Pancreas (tissue), 10 donors: ENCODE data around the gene RACGAP1. TPM values are rescaled to one million over a fixed set of nuclear protein-coding genes. Genes with fewer than 3 reads are reported as not detected.

ENCODE experiments used
- ATAC-seq, 4 donors: fragments of 200-7000 bp; cut with Tn5 transposase; one replicate each; pipeline versions ENCODE4 v1.8.0 to v1.9.1; 2020; ENCODE audit warnings: mild to moderate bottlenecking in 4 of 4, moderate library complexity in 4 of 4
- DNase-seq, 6 donors: peaks; one replicate each; pipeline ENCODE4 v3.0.0-alpha.2; 2020
- FAIRE-seq: peaks from 2 replicates; lab custom pipeline; 2012; peaks lifted over from hg19 to GRCh38; lab: Jason Lieb, UNC
- H3K27ac ChIP-seq, 4 donors: fragments of 200-600 bp; sonication (generic); 1 replicate in 3 of 4; 2 replicates in 1 of 4; pipeline versions ENCODE4 v1.5.0 to v1.8.0; 2020
- H3K27me3 ChIP-seq, 4 donors: fragments of 200-600 bp; one replicate each; pipeline ENCODE4 v1.8.0; 2021
- H3K36me3 ChIP-seq, 3 donors: fragments of 200-600 bp; sonication (generic) in 1 of 3; one replicate each; pipeline versions ENCODE4 v1.5.0 to v1.8.0; 2020 to 2021
- H3K4me1 ChIP-seq, 3 donors: fragments of 200-600 bp; one replicate each; pipeline ENCODE4 v1.8.0; 2021
- H3K4me3 ChIP-seq, 4 donors: fragments of 200-600 bp; sonication (generic) in 2 of 4; one replicate each; pipeline versions ENCODE4 v1.5.0 to v1.8.0; 2020 to 2021
- H3K9me3 ChIP-seq, 4 donors: fragments of 200-600 bp; one replicate each; pipeline ENCODE4 v1.8.0; 2021
- WGBS, 2 donors: extraction: QIAGEN DNeasy Blood & Tissue Kit; methylation state at CpG; one replicate each; pipeline ENCODE4 v1.1.7; 2013; 5-methylcytosine and 5-hydroxymethylcytosine counted together
- intact Hi-C, 3 donors: fragments of 100-400 bp; cut with DNase I; formaldehyde crosslinking; loops; one replicate each; pipeline versions ENCODE4 v1.11.1 to v1.14.2; 2022
- polyA plus RNA-seq, 2 donors: library from polyadenylated mRNA; stranded (reverse); fragments of 200-250 nt; gene quantifications; one replicate each; pipeline ENCODE4 v1.2.3, GENCODE V29; 2013
- total RNA-seq, 6 donors: library from RNA; stranded (reverse); fragmentation: NEBNext Ultra II Directional in 4 of 6; extraction: Animal tissue kit (Norgen Biotek cat#: 25700) in 4 of 6; gene quantifications; one replicate each; pipeline versions ENCODE4 v1.2.1 to v1.2.4, GENCODE V29; 2021 to 2023
- TF ChIP-seq, protein P1 (sequence below), 4 donors: fragments of 200-600 bp; sonication (generic) in 3 of 4; IDR thresholded peaks; one replicate each; pipeline versions ENCODE4 v1.5.0 to v1.8.0; 2021; ENCODE audit warnings: antibody characterized with exemption in 4 of 4
- donor health status: healthy with polysubstance abuse.
- donor health status: DM: no; HTN: no; CAD: no; lungs with moderate emphysema.
- donor health status: DM: no; HTN: no; CAD: no.
- donor health status: control.
- donor health status: control.
- donor health status: Bipolar disorder and iron deficiency.
- donor health status: DM: yes; HTN: yes; CAD: no.
- donor health status: DM: no; HTN: no; CAD: no.
- donor health status: DM: no; HTN: no; CAD: no.
- donor health status: DM: yes; HTN: yes; CAD: no.

RACGAP1 gene
- total and polyA plus RNA-seq, 8 donors, result 0.72 to 6.3 (median 2.4) TPM

DNA sequence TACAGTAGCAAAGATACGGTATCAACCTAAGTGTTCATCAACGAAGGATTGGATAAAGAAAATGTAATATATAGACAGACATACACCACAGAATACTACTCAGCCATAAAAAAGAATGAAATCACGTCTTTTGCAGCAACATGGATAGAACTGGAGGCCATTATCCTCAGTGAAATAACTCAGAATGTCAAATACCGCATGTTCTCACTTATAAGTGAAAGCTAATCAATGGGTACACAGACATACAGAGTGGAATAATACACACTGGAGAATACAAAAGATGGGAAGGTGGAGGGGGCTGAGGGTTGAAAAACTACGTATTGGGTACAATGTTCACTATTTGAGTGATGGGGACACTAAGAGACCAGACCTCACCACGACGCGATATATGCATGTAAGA is 1.1 kb downstream of the RACGAP1 start:
- no peak for FAIRE-seq
- intact Hi-C loops, result no loop called here
- Histone ChIP-seq H3K4me3 (no peak overlapping the region), H3K9me3 (no peaks in the 10 kb centered on the region), H3K27me3 (no peaks in the 10 kb centered on the region), H3K27ac (no peak overlapping the region), H3K36me3 (no peaks in the 10 kb centered on the region), H3K4me1 (no peaks in the 10 kb centered on the region)
- 58 to 66% methylated on average over 8 of the region's 8 CpGs for WGBS, 2 donors
- TF ChIP-seq, protein P1, sequence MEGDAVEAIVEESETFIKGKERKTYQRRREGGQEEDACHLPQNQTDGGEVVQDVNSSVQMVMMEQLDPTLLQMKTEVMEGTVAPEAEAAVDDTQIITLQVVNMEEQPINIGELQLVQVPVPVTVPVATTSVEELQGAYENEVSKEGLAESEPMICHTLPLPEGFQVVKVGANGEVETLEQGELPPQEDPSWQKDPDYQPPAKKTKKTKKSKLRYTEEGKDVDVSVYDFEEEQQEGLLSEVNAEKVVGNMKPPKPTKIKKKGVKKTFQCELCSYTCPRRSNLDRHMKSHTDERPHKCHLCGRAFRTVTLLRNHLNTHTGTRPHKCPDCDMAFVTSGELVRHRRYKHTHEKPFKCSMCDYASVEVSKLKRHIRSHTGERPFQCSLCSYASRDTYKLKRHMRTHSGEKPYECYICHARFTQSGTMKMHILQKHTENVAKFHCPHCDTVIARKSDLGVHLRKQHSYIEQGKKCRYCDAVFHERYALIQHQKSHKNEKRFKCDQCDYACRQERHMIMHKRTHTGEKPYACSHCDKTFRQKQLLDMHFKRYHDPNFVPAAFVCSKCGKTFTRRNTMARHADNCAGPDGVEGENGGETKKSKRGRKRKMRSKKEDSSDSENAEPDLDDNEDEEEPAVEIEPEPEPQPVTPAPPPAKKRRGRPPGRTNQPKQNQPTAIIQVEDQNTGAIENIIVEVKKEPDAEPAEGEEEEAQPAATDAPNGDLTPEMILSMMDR (IDR thresholded peaks at IDR 0.05), result no peak
- no peak for DNase-seq
- ATAC-seq, result no peak

DNA sequence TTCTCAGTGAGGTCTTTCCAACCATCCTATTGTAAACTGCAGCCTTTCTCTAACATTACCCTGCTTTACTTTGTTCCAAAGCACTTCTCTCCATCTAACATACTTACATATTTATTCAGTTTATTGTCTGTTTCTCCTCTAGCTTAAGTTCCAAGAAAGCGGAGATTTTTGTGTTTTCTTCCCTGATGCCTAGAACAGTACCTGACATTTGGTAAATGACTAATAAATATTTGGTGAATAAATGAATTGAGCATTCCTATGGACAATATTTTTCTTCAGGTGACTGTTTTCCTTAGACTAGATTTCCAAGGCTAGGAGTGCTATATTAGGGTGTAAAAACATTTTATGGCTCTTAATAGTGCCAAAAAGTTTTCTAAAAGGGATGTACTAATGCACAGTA is 2.4 kb downstream of the RACGAP1 start:
- Histone ChIP-seq H3K27me3 (no peaks in the 10 kb centered on the region), H3K9me3 (no peaks in the 10 kb centered on the region), H3K4me1 (no peaks in the 10 kb centered on the region), H3K36me3 (no peaks in the 10 kb centered on the region), H3K27ac (no peak overlapping the region), H3K4me3 (no peak overlapping the region)
- intact Hi-C loops, result no loop called here
- FAIRE-seq (no peak), ATAC-seq (no peak), DNase-seq (no peak)
- 97 to 100% methylated on average over 1 of the region's 1 CpG for WGBS, 2 donors
- TF ChIP-seq, protein P1 (IDR thresholded peaks at IDR 0.05), result no peak

DNA sequence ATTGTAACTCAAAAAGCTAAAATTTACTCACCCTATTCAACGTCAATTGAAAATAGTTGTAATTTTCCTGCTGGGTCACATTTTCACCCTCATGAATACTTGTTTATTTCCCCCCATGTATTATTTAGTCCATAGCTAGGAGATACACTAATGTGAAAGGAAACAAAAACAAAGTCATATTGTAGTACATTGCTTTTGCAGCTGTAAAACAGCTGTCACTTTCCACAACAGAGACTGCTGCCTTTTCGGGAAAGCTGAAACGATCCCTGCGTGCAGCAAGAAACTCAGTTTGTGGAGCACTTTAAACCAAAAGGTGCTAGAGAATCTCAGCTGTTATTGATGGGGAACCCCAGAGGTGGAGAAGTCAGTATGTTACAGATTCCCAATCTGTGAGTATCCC is 4.3 kb downstream of the RACGAP1 start:
- Histone ChIP-seq H3K27ac (no peak overlapping the region), H3K36me3 (no peaks in the 10 kb centered on the region), H3K4me3 (no peak overlapping the region), H3K4me1 (no peaks in the 10 kb centered on the region), H3K27me3 (no peaks in the 10 kb centered on the region), H3K9me3 (no peaks in the 10 kb centered on the region)
- 68 to 76% methylated on average over 4 of the region's 4 CpGs for WGBS, 2 donors
- FAIRE-seq, result no peak
- DNase-seq, result no peak
- intact Hi-C loops, result no loop called here
- no peak for ATAC-seq
- TF ChIP-seq, protein P1 (IDR thresholded peaks at IDR 0.05), result no peak

DNA sequence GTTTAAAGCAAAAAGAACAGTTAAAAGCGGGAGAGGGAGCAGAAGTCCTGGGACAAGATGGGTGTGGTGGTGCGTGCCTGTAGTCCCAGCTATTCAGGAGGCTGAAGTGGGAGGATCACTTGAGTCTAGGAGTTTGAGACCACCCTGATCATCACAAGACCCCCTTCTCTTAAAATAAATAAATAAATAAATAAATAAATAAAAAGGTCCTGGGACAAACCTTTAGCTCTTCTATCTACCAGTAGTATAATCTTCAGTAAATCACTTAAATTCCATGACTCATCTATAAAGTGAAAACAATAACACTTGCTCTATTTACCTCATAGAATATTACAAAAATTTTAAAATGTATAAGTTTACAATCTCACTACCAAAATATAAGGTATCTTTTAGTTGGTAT is 5.8 kb downstream of the RACGAP1 start:
- Histone ChIP-seq H3K27me3 (no peaks in the 10 kb centered on the region), H3K4me1 (no peaks in the 10 kb centered on the region), H3K36me3 (no peaks in the 10 kb centered on the region), H3K9me3 (no peaks in the 10 kb centered on the region), H3K4me3 (no peak overlapping the region), H3K27ac (no peak overlapping the region)
- DNase-seq (no peak), ATAC-seq (no peak), FAIRE-seq (no peak)
- WGBS, 2 donors, result 97% methylated on average over 2 of the region's 2 CpGs
- TF ChIP-seq, protein P1 (IDR thresholded peaks at IDR 0.05), result no peak
- intact Hi-C loops, result no loop called here

DNA sequence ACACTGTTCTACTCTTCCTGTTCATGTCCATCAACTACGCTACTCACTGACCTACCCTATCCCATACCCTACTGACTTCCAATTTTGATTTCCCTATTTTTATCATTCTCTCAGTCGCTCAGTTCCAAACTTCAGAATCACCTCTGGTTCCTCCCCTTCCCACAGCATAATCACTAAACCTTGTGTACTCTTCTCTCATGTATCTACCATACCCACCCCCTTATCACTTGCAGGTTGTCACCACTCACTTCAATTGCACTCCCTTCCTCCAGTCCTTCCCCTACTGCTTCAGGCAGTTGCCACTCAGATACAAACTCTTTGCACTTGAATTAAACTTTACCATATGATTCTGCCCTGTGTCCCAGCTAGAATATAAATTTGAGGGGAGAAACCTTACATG is 6.3 kb downstream of the RACGAP1 start:
- TF ChIP-seq, protein P1 (IDR thresholded peaks at IDR 0.05), result no peak
- no peak for FAIRE-seq
- ATAC-seq, result no peak
- Histone ChIP-seq H3K27ac (no peak overlapping the region), H3K36me3 (no peaks in the 10 kb centered on the region), H3K4me3 (no peak overlapping the region), H3K9me3 (no peaks in the 10 kb centered on the region), H3K27me3 (no peaks in the 10 kb centered on the region), H3K4me1 (no peaks in the 10 kb centered on the region)
- 89 to 94% methylated on average over 2 of the region's 2 CpGs for WGBS, 2 donors
- intact Hi-C loops, result no loop called here
- no peak for DNase-seq
